HepG2 (cell line): ENCODE measurements around the gene ITGA6. TPM values are rescaled to one million over a fixed set of nuclear protein-coding genes. Genes with fewer than 3 reads are reported as not detected.

ENCODE experiments used
- AGO2 ChIP-seq: fragments of 200-400 bp; formaldehyde crosslinking; optimal IDR thresholded peaks from 2 replicates; pipeline ENCODE3; 2017; ENCODE audit warnings: mild to moderate bottlenecking, low read depth, low read length, moderate library complexity
- AKAP8 ChIP-seq: sonication (generic); formaldehyde crosslinking; IDR thresholded peaks from 2 replicates; pipeline ENCODE4 v1.5.1; 2020; ENCODE audit warnings: mild to moderate bottlenecking, missing genetic modification reagents
- ETV6 ChIP-seq: sonication (generic); formaldehyde crosslinking; conservative IDR thresholded peaks from 2 replicates; pipeline ENCODE4 v1.4.0; 2020; ENCODE audit warnings: missing genetic modification reagents
- GLI4 ChIP-seq: sonication (generic); formaldehyde crosslinking; IDR thresholded peaks from 2 replicates; pipeline ENCODE4 v1.5.1; 2020; ENCODE audit warnings: missing genetic modification reagents, mild to moderate bottlenecking, moderate library complexity, borderline replicate concordance
- KLF13 ChIP-seq: sonication (generic); formaldehyde crosslinking; IDR thresholded peaks from 2 replicates; pipeline ENCODE4 v1.4.0; 2020; ENCODE audit warnings: mild to moderate bottlenecking, missing genetic modification reagents
- KLF15 ChIP-seq: sonication (generic); formaldehyde crosslinking; IDR thresholded peaks from 2 replicates; pipeline ENCODE4 v1.8.1; 2023; ENCODE audit warnings: borderline replicate concordance, mild to moderate bottlenecking, inconsistent platforms, missing genetic modification reagents, mixed read lengths
- RBFOX2 ChIP-seq: fragments of 200-400 bp; formaldehyde crosslinking; IDR thresholded peaks from 2 replicates; pipeline ENCODE4 v1.6.1; 2017; ENCODE audit warnings: low read depth, mild to moderate bottlenecking, low read length
- REPIN1 ChIP-seq: sonication (generic); formaldehyde crosslinking; IDR thresholded peaks from 2 replicates; pipeline ENCODE4 v1.8.0; 2022; ENCODE audit warnings: missing genetic modification reagents, low read depth, mild to moderate bottlenecking, borderline replicate concordance
- SAP130 ChIP-seq: IDR thresholded peaks from 2 replicates; pipeline ENCODE4 v1.6.1; 2016; ENCODE audit warnings: low read depth
- STAT5B ChIP-seq: sonication (generic); formaldehyde crosslinking; IDR thresholded peaks from 2 replicates; pipeline ENCODE4 v1.4.0; 2020; ENCODE audit warnings: missing genetic modification reagents
- UBTF ChIP-seq: sonication (generic); formaldehyde crosslinking; IDR thresholded peaks from 2 replicates; pipeline ENCODE4 v1.4.0; 2020; ENCODE audit warnings: mild to moderate bottlenecking, missing genetic modification reagents
- ZBTB10 ChIP-seq: sonication (generic); formaldehyde crosslinking; IDR thresholded peaks from 2 replicates; pipeline ENCODE4 v1.4.0; 2020; ENCODE audit warnings: missing genetic modification reagents, borderline replicate concordance
- ZBTB33 ChIP-seq: sonication (generic); formaldehyde crosslinking; IDR thresholded peaks from 2 replicates; pipeline ENCODE4 v1.4.0; 2020; ENCODE audit warnings: missing genetic modification reagents
- ZNF317 ChIP-seq: sonication (generic); formaldehyde crosslinking; IDR thresholded peaks from 2 replicates; pipeline ENCODE4 v1.5.0; 2020; ENCODE audit warnings: mild to moderate bottlenecking, missing genetic modification reagents
- ZNF333 ChIP-seq: sonication (generic); formaldehyde crosslinking; IDR thresholded peaks from 2 replicates; pipeline ENCODE4 v1.4.0; 2020; ENCODE audit warnings: mild to moderate bottlenecking, missing genetic modification reagents, borderline replicate concordance
- ZNF382 ChIP-seq: sonication (generic); formaldehyde crosslinking; IDR thresholded peaks from 2 replicates; pipeline ENCODE4 v1.5.0; 2020; ENCODE audit warnings: missing genetic modification reagents, mild to moderate bottlenecking, borderline replicate concordance
- ZNF441 ChIP-seq: sonication (generic); formaldehyde crosslinking; IDR thresholded peaks from 2 replicates; pipeline ENCODE4 v1.7.0; 2021; ENCODE audit warnings: missing genetic modification reagents, borderline replicate concordance
- ZNF660 ChIP-seq: sonication (generic); formaldehyde crosslinking; IDR thresholded peaks from 2 replicates; pipeline ENCODE4 v1.5.1; 2020; ENCODE audit warnings: mild to moderate bottlenecking, low read depth, missing genetic modification reagents, borderline replicate concordance
- polyA plus RNA-seq, 8 experiments: library from polyadenylated mRNA; depleted of rRNA in 3 of 8; stranded (reverse) in 7 of 8; unstranded in 1 of 8; fragments of >200 nt; fragmentation: Illumina TruSeq in 4 of 8; extraction: Trizol in 4 of 8; gene quantifications; 2 replicates each; pipeline versions ENCODE4 v1.2.1 to v1.2.3, GENCODE V29; 2011 to 2016; ENCODE audit warnings: low read depth in 4 of 8, missing spikeins in 1 of 8, mixed read lengths in 1 of 8; ENCODE audit not compliant: insufficient read depth in 1 of 8
- total RNA-seq, 5 experiments: library from RNA; depleted of rRNA; stranded (reverse); fragments of >200 nt; fragmentation: Illumina TruSeq; extraction: Trizol; gene quantifications; 2 replicates each; pipeline ENCODE4 v1.2.3, GENCODE V29; 2016; ENCODE audit warnings: low read depth in 1 of 5
- TF ChIP-seq, protein P1 (sequence below): sonication (generic); formaldehyde crosslinking; IDR thresholded peaks from 2 replicates; pipeline ENCODE4 v1.8.0; 2022; ENCODE audit warnings: missing genetic modification reagents, mild to moderate bottlenecking, borderline replicate concordance

The ITGA6 gene
- total and polyA plus RNA-seq, 2 of the 13 experiments (the other 11 are each of a cell fraction or from before 2014, with no cell fraction given) = 24.0 to 92.5 TPM

GRCh38 chr2:172462373-172462848 lies 35.0 kb downstream of the ITGA6 start (continued):
- no peak for TF ChIP-seq ZBTB10 (CRISPR knock-in tag)
- no peak for TF ChIP-seq RBFOX2
- peak; percentile 7; the same call in 1 of the 2 replicates for TF ChIP-seq UBTF (CRISPR knock-in tag)
- TF ChIP-seq KLF13 (CRISPR knock-in tag) = 0 out of 2 replicates have a peak, but pooled peaks have one; percentile 4
- TF ChIP-seq STAT5B = no peak
- no peak for TF ChIP-seq GLI4 (CRISPR knock-in tag)
- TF ChIP-seq ZBTB33 (CRISPR knock-in tag) = no peak
- TF ChIP-seq ZNF317 (CRISPR knock-in tag) = no peak
- TF ChIP-seq KLF15 (CRISPR knock-in tag) = no peak
- 0 out of 2 replicates have a peak, but pooled peaks have one; percentile 10 for TF ChIP-seq ZNF441
- no peak for TF ChIP-seq ZNF333 (CRISPR knock-in tag)
- TF ChIP-seq REPIN1 (CRISPR knock-in tag) = 0 out of 2 replicates have a peak, but pooled peaks have one; percentile 6
- TF ChIP-seq ZNF382 (CRISPR knock-in tag) = no peak
- TF ChIP-seq, protein P1, sequence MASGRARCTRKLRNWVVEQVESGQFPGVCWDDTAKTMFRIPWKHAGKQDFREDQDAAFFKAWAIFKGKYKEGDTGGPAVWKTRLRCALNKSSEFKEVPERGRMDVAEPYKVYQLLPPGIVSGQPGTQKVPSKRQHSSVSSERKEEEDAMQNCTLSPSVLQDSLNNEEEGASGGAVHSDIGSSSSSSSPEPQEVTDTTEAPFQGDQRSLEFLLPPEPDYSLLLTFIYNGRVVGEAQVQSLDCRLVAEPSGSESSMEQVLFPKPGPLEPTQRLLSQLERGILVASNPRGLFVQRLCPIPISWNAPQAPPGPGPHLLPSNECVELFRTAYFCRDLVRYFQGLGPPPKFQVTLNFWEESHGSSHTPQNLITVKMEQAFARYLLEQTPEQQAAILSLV (CRISPR knock-in tag) = no peak
- TF ChIP-seq AKAP8 (CRISPR knock-in tag) = no peak
- TF ChIP-seq AGO2 = peak; percentile 3
- TF ChIP-seq ZNF660 (CRISPR knock-in tag) = no peak
- no peak for TF ChIP-seq ETV6
- TF ChIP-seq SAP130 (CRISPR knock-in tag) = no peak
